HepG2 (cell line): ENCODE measurements around the gene GPR89B.
"Not testable (repeated sequence)": the region's sequence is repeated elsewhere in the genome, so short reads cannot be mapped to it uniquely, and the experiment has no call there.

Experiments used
- BCL6 ChIP-seq: IDR thresholded peaks from 2 replicates; pipeline ENCODE4 v1.6.1; 2016; ENCODE audit warnings: missing genetic modification reagents, missing compliant biosample characterization
- IKZF4 ChIP-seq: sonication (generic); formaldehyde crosslinking; IDR thresholded peaks from 2 replicates; pipeline ENCODE4 v1.5.1; 2020; ENCODE audit warnings: borderline replicate concordance, mild to moderate bottlenecking, low read depth, missing genetic modification reagents; ENCODE audit errors: not compliant biosample characterization
- MXD4 ChIP-seq: IDR thresholded peaks from 2 replicates; pipeline ENCODE4 v1.6.1; 2016; ENCODE audit warnings: mild to moderate bottlenecking, missing biosample characterization, missing genetic modification reagents
- POLR2AphosphoS2 ChIP-seq: IDR thresholded peaks from 2 replicates; pipeline ENCODE4 v1.6.1; 2011; ENCODE audit warnings: low read depth, low read length, improper control_type of control experiment
- RXRA ChIP-seq: sonication (generic); formaldehyde crosslinking; IDR thresholded peaks from 2 replicates; pipeline ENCODE4 v1.5.1; 2020; ENCODE audit warnings: missing genetic modification reagents
- SMC3 ChIP-seq: IDR thresholded peaks from 2 replicates; pipeline ENCODE4 v1.6.1; 2011; ENCODE audit warnings: low read length, improper control_type of control experiment
- ZNF24 ChIP-seq: fragments of 450-650 bp; IDR thresholded peaks from 2 replicates; pipeline ENCODE4 v1.6.1; 2017; ENCODE audit warnings: antibody characterized with exemption, mild to moderate bottlenecking
- ZNF564 ChIP-seq: sonication (generic); formaldehyde crosslinking; IDR thresholded peaks from 2 replicates; pipeline ENCODE4 v1.8.1; 2023; ENCODE audit warnings: mild to moderate bottlenecking, missing genetic modification reagents
- ZNF652 ChIP-seq: IDR thresholded peaks from 2 replicates; pipeline ENCODE4 v1.6.1; 2016; ENCODE audit warnings: low read depth, borderline replicate concordance
- ZNF670 ChIP-seq: sonication (generic); formaldehyde crosslinking; IDR thresholded peaks from 2 replicates; pipeline ENCODE4 v1.8.0; 2022; ENCODE audit warnings: mild to moderate bottlenecking, missing genetic modification reagents, borderline replicate concordance
- ZNF776 ChIP-seq: sonication (generic); formaldehyde crosslinking; IDR thresholded peaks from 2 replicates; pipeline ENCODE4 v1.4.0; 2020; ENCODE audit warnings: mild to moderate bottlenecking, missing genetic modification reagents
- TF ChIP-seq, protein P1 (sequence below): sonication (generic); formaldehyde crosslinking; IDR thresholded peaks from 2 replicates; pipeline ENCODE4 v1.4.0; 2020; ENCODE audit warnings: missing genetic modification reagents
- TF ChIP-seq, protein P2 (sequence below): sonication (generic); formaldehyde crosslinking; IDR thresholded peaks from 2 replicates; pipeline ENCODE4 v1.5.0; 2020; ENCODE audit warnings: mild to moderate bottlenecking, missing genetic modification reagents, moderate library complexity

DNA sequence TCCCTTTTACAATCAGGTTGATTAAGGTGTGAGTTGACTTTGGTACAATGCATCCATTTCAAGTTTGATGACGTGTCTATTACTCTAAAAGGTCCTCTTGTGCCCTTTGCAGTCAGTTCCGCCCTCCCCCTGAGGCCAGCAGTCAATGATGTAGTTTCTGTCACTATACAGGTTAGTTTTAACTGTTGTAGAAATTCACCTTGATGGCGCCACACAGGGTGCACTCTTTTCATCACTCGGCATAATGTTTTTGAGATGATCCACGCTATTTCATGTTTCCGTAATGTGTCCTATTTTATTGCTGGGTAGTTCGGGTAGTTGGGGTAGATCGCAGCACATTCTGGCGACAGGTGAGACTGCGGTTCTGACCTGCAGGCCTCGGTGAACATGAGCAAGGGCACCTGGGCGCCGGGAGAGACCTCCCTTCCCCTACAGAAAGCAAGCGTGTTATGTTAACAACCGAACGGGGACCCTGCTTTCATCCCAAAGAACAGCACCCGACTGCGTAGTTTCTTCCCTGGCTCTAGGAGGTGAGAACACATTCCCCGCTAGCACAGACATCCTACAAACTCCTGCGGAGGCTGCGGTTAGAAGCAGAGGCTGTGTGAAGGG lies 109.7 kb downstream of the GPR89B start:
- not testable (repeated sequence) for TF ChIP-seq RXRA; SMC3; POLR2AphosphoS2; ZNF652 (CRISPR knock-in tag); ZNF670 (CRISPR knock-in tag); ZNF564 (CRISPR knock-in tag); BCL6 (CRISPR knock-in tag); IKZF4 (CRISPR knock-in tag); ZNF24; ZNF776 (CRISPR knock-in tag); MXD4 (CRISPR knock-in tag)
- TF ChIP-seq, protein P1, sequence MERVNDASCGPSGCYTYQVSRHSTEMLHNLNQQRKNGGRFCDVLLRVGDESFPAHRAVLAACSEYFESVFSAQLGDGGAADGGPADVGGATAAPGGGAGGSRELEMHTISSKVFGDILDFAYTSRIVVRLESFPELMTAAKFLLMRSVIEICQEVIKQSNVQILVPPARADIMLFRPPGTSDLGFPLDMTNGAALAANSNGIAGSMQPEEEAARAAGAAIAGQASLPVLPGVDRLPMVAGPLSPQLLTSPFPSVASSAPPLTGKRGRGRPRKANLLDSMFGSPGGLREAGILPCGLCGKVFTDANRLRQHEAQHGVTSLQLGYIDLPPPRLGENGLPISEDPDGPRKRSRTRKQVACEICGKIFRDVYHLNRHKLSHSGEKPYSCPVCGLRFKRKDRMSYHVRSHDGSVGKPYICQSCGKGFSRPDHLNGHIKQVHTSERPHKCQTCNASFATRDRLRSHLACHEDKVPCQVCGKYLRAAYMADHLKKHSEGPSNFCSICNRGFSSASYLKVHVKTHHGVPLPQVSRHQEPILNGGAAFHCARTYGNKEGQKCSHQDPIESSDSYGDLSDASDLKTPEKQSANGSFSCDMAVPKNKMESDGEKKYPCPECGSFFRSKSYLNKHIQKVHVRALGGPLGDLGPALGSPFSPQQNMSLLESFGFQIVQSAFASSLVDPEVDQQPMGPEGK (CRISPR knock-in tag) = not testable (repeated sequence)
- TF ChIP-seq, protein P2, sequence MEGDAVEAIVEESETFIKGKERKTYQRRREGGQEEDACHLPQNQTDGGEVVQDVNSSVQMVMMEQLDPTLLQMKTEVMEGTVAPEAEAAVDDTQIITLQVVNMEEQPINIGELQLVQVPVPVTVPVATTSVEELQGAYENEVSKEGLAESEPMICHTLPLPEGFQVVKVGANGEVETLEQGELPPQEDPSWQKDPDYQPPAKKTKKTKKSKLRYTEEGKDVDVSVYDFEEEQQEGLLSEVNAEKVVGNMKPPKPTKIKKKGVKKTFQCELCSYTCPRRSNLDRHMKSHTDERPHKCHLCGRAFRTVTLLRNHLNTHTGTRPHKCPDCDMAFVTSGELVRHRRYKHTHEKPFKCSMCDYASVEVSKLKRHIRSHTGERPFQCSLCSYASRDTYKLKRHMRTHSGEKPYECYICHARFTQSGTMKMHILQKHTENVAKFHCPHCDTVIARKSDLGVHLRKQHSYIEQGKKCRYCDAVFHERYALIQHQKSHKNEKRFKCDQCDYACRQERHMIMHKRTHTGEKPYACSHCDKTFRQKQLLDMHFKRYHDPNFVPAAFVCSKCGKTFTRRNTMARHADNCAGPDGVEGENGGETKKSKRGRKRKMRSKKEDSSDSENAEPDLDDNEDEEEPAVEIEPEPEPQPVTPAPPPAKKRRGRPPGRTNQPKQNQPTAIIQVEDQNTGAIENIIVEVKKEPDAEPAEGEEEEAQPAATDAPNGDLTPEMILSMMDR (CRISPR knock-in tag) = not testable (repeated sequence)
